Gastroesophageal sphincter (tissue), 4 donors: ENCODE results near the gene ATP9B. TPM values are rescaled to one million over a fixed set of nuclear protein-coding genes. Genes with fewer than 3 reads are reported as not detected.

Experiments used
- ATAC-seq: fragments of 150-250 bp; one replicate; pipeline ENCODE4 v1.9.1; 2016; ENCODE audit warnings: mild to moderate bottlenecking, moderate library complexity
- H3K27ac ChIP-seq, 4 donors: fragments of 200-600 bp; sonication (generic) in 3 of 4; 1 replicate in 3 of 4; 2 replicates in 1 of 4; pipeline ENCODE4 v1.5.1; 2016 to 2019
- H3K27me3 ChIP-seq: fragments of 200-600 bp; sonication (generic); one replicate; pipeline ENCODE4 v1.5.1; 2019
- H3K36me3 ChIP-seq, 2 donors: fragments of 200-600 bp; sonication (generic); one replicate each; pipeline ENCODE4 v1.5.1; 2019; ENCODE audit warnings: control low read depth in 1 of 2
- H3K4me1 ChIP-seq, 3 donors: fragments of 200-600 bp; sonication (generic); 1 replicate in 2 of 3; 2 replicates in 1 of 3; pipeline ENCODE4 v1.5.1; 2016 to 2019; ENCODE audit warnings: control low read depth in 2 of 3
- H3K4me3 ChIP-seq, 2 donors: fragments of 200-600 bp; sonication (generic); one replicate each; pipeline ENCODE4 v1.5.1; 2019; ENCODE audit warnings: mild to moderate bottlenecking in 1 of 2, moderate library complexity in 1 of 2
- H3K9me3 ChIP-seq, 3 donors: fragments of 200-600 bp; sonication (generic); one replicate each; pipeline ENCODE4 v1.5.1; 2017 to 2019; ENCODE audit warnings: control low read depth in 2 of 3
- EP300 ChIP-seq: sonication (generic); formaldehyde crosslinking; IDR thresholded peaks from one replicate; pipeline ENCODE4 v1.6.1; 2017; ENCODE audit warnings: antibody characterized with exemption, mild to moderate bottlenecking
- POLR2A ChIP-seq, 2 donors: fragments of 450-650 bp; IDR thresholded peaks; one replicate each; pipeline ENCODE4 v1.6.1; 2017; ENCODE audit warnings: antibody characterized with exemption in 2 of 2, mild to moderate bottlenecking in 2 of 2, moderate library complexity in 1 of 2
- POLR2AphosphoS5 ChIP-seq: sonication (generic); formaldehyde crosslinking; IDR thresholded peaks from one replicate; pipeline ENCODE4 v1.6.1; 2017; ENCODE audit warnings: antibody characterized with exemption
- WGBS, 2 donors: methylation state at CpG; one replicate each; pipeline ENCODE4 v1.1.5; 2018; ENCODE audit warnings: low coverage in 1 of 2; 5-methylcytosine and 5-hydroxymethylcytosine counted together
- total RNA-seq, 4 donors: library from RNA; depleted of rRNA; stranded (reverse); fragments of >200 nt; gene quantifications; one replicate each; pipeline ENCODE4 v1.1.0, GENCODE V29; 2016
- TF ChIP-seq, protein P1 (sequence below), 4 experiments: fragments of 200-600 bp in 2 of 4; fragments of 450-650 bp in 2 of 4; sonication (generic) in 1 of 4; IDR thresholded peaks; one replicate each; pipeline ENCODE4 v1.5.1; 2017 to 2019; ENCODE audit warnings: antibody characterized with exemption in 4 of 4, mild to moderate bottlenecking in 2 of 4, moderate library complexity in 2 of 4

The ATP9B gene
- total RNA-seq, 4 donors from 2014 or later = 16.6 to 48.7 (median 33.7) TPM

- Histone ChIP-seq H3K27ac (no peak overlapping the region), H3K27me3 (peaks cover 2% of the 10 kb centered on the region), H3K9me3 (no peaks in the 10 kb centered on the region), H3K4me1 (peaks cover 0 to 24% (median under 1%) of the 10 kb centered on the region in 3 donors), H3K4me3 (no peak overlapping the region), H3K36me3 (no peaks in the 10 kb centered on the region)
- no peak for ATAC-seq
- whole genome bisulfite sequencing, 2 donors = 16 to 20% methylated on average over 6 to 8 of the region's 17 CpGs
- TF ChIP-seq, protein P1, sequence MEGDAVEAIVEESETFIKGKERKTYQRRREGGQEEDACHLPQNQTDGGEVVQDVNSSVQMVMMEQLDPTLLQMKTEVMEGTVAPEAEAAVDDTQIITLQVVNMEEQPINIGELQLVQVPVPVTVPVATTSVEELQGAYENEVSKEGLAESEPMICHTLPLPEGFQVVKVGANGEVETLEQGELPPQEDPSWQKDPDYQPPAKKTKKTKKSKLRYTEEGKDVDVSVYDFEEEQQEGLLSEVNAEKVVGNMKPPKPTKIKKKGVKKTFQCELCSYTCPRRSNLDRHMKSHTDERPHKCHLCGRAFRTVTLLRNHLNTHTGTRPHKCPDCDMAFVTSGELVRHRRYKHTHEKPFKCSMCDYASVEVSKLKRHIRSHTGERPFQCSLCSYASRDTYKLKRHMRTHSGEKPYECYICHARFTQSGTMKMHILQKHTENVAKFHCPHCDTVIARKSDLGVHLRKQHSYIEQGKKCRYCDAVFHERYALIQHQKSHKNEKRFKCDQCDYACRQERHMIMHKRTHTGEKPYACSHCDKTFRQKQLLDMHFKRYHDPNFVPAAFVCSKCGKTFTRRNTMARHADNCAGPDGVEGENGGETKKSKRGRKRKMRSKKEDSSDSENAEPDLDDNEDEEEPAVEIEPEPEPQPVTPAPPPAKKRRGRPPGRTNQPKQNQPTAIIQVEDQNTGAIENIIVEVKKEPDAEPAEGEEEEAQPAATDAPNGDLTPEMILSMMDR (IDR thresholded peaks at IDR 0.05) = no peak
- TF ChIP-seq POLR2AphosphoS5 (no peak), EP300 (no peak), POLR2A (IDR thresholded peaks at IDR 0.05) (no peak)
These were observed 315.1 kb downstream of the ATP9B start for GRCh38 chr18:79384151-79384807.

GRCh38 chr18:79384834-79385233 lies 315.6 kb downstream of the ATP9B start:
- H3K36me3 ChIP-seq = no peaks in the 10 kb centered on the region

GRCh38 chr18:79385326-79385707 lies 316.1 kb downstream of the ATP9B start:
- TF ChIP-seq, protein P1 (IDR thresholded peaks at IDR 0.05) = no peak
- TF ChIP-seq EP300 (no peak), POLR2A (IDR thresholded peaks at IDR 0.05) (no peak), POLR2AphosphoS5 (no peak)
- 98 to 100% methylated on average over 3 to 7 of the region's 17 CpGs for WGBS, 2 donors
- H3K4me3 ChIP-seq = no peak overlapping the region

More at GRCh38 chr18:79384834-79385233, 315.6 kb downstream of the ATP9B start:
- no peak overlapping the region for H3K27ac ChIP-seq
- WGBS, 2 donors = no CpG with 5 or more reads among the region's 16 CpGs
- peaks cover 7% of the 10 kb centered on the region for H3K27me3 ChIP-seq
- no peaks in the 10 kb centered on the region for H3K9me3 ChIP-seq
- peaks cover 0 to 22% (median 0%) of the 10 kb centered on the region in 3 donors for H3K4me1 ChIP-seq
- ATAC-seq = no peak
- no peak overlapping the region for H3K4me3 ChIP-seq
- TF ChIP-seq POLR2AphosphoS5 (no peak), EP300 (no peak), POLR2A (IDR thresholded peaks at IDR 0.05) (no peak)
- TF ChIP-seq, protein P1 (IDR thresholded peaks at IDR 0.05) = no peak

DNA sequence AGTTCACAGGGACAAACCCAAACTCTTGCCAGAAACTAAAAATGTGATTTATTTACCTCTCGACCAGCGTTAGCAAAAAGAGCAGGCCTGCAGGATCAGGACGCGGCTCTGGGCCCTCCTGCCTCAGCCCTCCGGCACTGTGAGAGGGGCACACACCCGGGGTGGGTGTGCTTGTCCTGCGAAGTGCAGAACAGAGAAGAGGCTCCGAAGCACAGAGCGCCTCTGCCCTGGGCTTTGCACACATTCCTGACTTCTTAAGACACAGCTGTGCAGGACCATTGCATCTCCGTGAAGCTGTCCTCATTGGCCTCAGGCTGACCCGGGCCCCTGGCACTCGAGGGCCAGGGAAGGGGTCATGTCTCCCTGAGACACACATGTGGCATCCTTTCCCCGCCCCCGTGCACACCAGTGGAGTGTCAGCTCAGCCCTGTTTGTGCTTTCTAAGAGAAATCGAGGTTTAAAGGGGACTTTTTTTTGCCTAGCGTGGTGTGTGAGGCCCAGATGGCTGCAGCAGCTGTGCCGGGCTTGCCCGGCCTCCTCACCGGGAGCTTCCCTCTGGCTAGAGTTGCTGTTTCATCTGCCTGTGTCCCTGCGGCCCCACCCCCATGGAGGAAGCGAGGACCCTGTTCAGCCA lies 316.6 kb downstream of the ATP9B start:
- 27 to 90% methylated on average over 2 to 6 of the region's 21 CpGs for WGBS, 2 donors
- no peak overlapping the region for H3K4me3 ChIP-seq

More at GRCh38 chr18:79385326-79385707, 316.1 kb downstream of the ATP9B start:
- no peak overlapping the region for H3K27ac ChIP-seq
- no peak for ATAC-seq
- peaks cover 0 to 22% (median 0%) of the 10 kb centered on the region in 3 donors for H3K4me1 ChIP-seq
- H3K27me3 ChIP-seq = peaks cover 8% of the 10 kb centered on the region
- no peaks in the 10 kb centered on the region for H3K9me3 ChIP-seq
- no peaks in the 10 kb centered on the region for H3K36me3 ChIP-seq

More for the DNA sequence above, 316.6 kb downstream of the ATP9B start:
- Histone ChIP-seq H3K27ac (no peak overlapping the region), H3K36me3 (no peaks in the 10 kb centered on the region), H3K9me3 (no peaks in the 10 kb centered on the region), H3K27me3 (peaks cover 8% of the 10 kb centered on the region), H3K4me1 (peaks cover 0 to 22% (median 0%) of the 10 kb centered on the region in 3 donors)
- ATAC-seq = no peak
- TF ChIP-seq, protein P1 (IDR thresholded peaks at IDR 0.05) = no peak
- TF ChIP-seq EP300 (no peak), POLR2A (IDR thresholded peaks at IDR 0.05) (no peak), POLR2AphosphoS5 (no peak)
